Glutamatergic neuron (in vitro differentiated cells): ENCODE data around the gene TANC1. TPM values are rescaled to one million over a fixed set of nuclear protein-coding genes. Genes with fewer than 3 reads are reported as not detected.

ENCODE experiments used
- DNase-seq: peaks from one replicate; pipeline ENCODE4 v3.0.0; 2022
- H3K27ac Mint-ChIP-seq: one replicate; pipeline ENCODE4 v1.8.0; 2020; ENCODE audit warnings: mild to moderate bottlenecking, mixed read lengths, inconsistent platforms; ENCODE audit not compliant: unreplicated experiment
- H3K27me3 Mint-ChIP-seq: one replicate; pipeline ENCODE4 v1.8.0; 2020; ENCODE audit warnings: mild to moderate bottlenecking, moderate library complexity, mixed read lengths, inconsistent platforms; ENCODE audit not compliant: unreplicated experiment
- H3K36me3 Mint-ChIP-seq: one replicate; pipeline ENCODE4 v1.8.0; 2020; ENCODE audit warnings: mild to moderate bottlenecking, mixed read lengths, inconsistent platforms; ENCODE audit not compliant: unreplicated experiment
- H3K4me1 Mint-ChIP-seq: one replicate; pipeline ENCODE4 v1.8.0; 2020; ENCODE audit warnings: mild to moderate bottlenecking, low read depth, mixed read lengths, inconsistent platforms; ENCODE audit not compliant: unreplicated experiment
- H3K4me3 Mint-ChIP-seq: one replicate; pipeline ENCODE4 v1.8.0; 2020; ENCODE audit warnings: mild to moderate bottlenecking, mixed read lengths, inconsistent platforms; ENCODE audit not compliant: unreplicated experiment
- H3K9me3 Mint-ChIP-seq: one replicate; pipeline ENCODE4 v1.8.0; 2020; ENCODE audit warnings: mild to moderate bottlenecking, moderate library complexity, mixed read lengths, inconsistent platforms; ENCODE audit not compliant: unreplicated experiment
- total RNA-seq: library from RNA; stranded (reverse); fragmentation: NEBNext Ultra II Directional; extraction: Animal tissue kit (Norgen Biotek cat#: 25700); gene quantifications from one replicate; pipeline ENCODE4 v1.2.1, GENCODE V29; 2021; ENCODE audit not compliant: unreplicated experiment
- TF ChIP-seq, protein P1 (sequence below): fragments of 200-600 bp; sonication (generic); IDR thresholded peaks from one replicate; pipeline ENCODE4 v1.5.0; 2021; ENCODE audit not compliant: partially characterized antibody, unreplicated experiment

The TANC1 gene
- total RNA-seq, 1 donor from 2014 or later: 14.9 TPM

DNA sequence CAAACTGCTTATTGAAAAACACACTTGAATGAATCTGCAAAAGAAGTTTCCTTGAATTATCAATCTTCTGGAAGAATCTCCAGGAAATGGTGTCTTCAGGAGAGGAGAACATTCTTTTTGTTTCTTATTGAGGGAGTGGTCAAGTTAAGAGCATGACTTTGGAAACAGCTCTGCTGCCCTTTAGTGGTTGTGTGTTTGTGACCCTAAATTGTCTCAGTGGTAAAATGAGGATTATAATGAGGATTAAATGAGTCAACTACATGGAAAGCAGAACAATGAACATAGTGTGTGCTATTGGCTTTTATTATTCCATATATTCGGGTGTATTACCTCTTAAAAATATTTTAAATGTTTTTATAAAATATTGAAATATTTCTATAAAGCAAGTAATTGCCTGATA is 44.8 kb upstream of the TANC1 start:
- H3K27ac Mint-ChIP-seq: no peak overlapping the region
- no peak for DNase-seq

DNA sequence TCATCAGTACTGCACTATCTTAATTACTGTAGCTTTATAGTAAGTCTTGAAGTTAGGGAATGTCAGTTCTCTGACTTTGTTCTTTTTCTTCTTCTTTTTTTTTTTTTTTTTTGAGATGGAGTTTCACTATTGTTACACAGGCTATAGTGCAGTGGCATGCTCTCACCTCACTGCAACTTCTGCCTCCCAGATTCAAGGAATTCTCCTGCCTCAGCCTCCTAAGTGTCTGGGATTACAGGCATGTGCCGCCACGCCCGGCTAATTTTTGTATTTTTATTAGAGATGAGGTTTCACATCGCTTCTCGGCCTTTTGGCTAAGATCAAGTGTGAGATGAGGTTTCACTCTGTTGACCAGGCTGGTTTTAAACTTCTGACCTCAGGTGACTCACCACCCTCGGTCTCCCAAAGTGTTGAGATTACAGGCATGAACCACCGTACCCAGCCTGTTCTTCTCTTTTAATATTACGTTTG is 41.9 kb upstream of the TANC1 start:
- Mint-ChIP-seq H3K36me3 (peaks cover 10% of the 10 kb centered on the region), H3K27ac (no peak overlapping the region), H3K9me3 (peaks cover 5% of the 10 kb centered on the region), H3K4me1 (no peaks in the 10 kb centered on the region), H3K27me3 (peaks cover 2% of the 10 kb centered on the region), H3K4me3 (no peak overlapping the region)
- TF ChIP-seq, protein P1, sequence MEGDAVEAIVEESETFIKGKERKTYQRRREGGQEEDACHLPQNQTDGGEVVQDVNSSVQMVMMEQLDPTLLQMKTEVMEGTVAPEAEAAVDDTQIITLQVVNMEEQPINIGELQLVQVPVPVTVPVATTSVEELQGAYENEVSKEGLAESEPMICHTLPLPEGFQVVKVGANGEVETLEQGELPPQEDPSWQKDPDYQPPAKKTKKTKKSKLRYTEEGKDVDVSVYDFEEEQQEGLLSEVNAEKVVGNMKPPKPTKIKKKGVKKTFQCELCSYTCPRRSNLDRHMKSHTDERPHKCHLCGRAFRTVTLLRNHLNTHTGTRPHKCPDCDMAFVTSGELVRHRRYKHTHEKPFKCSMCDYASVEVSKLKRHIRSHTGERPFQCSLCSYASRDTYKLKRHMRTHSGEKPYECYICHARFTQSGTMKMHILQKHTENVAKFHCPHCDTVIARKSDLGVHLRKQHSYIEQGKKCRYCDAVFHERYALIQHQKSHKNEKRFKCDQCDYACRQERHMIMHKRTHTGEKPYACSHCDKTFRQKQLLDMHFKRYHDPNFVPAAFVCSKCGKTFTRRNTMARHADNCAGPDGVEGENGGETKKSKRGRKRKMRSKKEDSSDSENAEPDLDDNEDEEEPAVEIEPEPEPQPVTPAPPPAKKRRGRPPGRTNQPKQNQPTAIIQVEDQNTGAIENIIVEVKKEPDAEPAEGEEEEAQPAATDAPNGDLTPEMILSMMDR: no peak
- no peak for DNase-seq

More for the DNA sequence above, 44.8 kb upstream of the TANC1 start:
- peaks cover under 1% of the 10 kb centered on the region for H3K36me3 Mint-ChIP-seq
- H3K27me3 Mint-ChIP-seq: peaks cover 2% of the 10 kb centered on the region
- H3K4me1 Mint-ChIP-seq: no peaks in the 10 kb centered on the region
- peaks cover under 1% of the 10 kb centered on the region for H3K9me3 Mint-ChIP-seq
- TF ChIP-seq, protein P1: no peak
- H3K4me3 Mint-ChIP-seq: no peak overlapping the region

DNA sequence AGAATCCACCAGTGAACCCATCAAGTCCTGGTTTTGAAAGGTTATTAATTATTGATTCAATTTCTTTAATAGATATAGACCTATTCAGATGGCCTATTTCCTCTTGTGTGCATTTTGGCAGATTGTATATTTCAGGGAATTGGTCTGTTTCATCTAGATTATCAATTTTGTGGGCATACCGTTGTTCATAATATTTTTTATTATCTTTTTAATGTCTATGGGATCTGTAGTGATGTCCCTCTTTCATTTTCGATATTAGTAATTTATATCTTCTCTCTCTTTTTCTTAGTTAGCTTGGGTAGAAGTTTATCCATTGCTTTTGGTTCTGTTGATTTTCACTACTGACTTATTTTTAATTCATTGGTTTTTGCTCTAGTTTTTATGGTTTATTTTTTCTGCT is 39.9 kb upstream of the TANC1 start:
- DNase-seq: no peak
- Mint-ChIP-seq H3K4me3 (no peak overlapping the region), H3K27me3 (peaks cover 2% of the 10 kb centered on the region), H3K9me3 (peaks cover 5% of the 10 kb centered on the region), H3K27ac (no peak overlapping the region), H3K4me1 (no peaks in the 10 kb centered on the region), H3K36me3 (peaks cover 10% of the 10 kb centered on the region)
- TF ChIP-seq, protein P1: no peak

DNA sequence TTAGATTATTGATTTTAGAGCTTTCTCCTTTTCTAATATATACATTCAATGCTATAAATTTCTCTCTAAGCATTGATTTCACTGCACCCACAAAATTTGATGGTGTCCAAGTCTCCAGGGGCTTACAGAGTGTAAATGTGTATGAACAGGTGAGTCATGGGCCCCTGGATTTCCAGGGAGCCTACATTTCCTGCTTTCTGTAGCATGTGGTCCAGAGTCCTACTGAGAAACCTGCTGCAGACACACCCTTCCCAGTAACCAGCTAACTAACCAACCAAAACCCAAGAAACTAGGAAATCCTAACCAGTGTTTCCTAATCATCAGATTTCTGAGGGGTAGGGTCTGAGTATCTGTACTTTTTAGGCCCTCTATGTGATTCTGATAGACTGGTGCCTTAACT is 39.5 kb upstream of the TANC1 start:
- no peak overlapping the region for H3K27ac Mint-ChIP-seq
- no peaks in the 10 kb centered on the region for H3K4me1 Mint-ChIP-seq
- H3K27me3 Mint-ChIP-seq: peaks cover 2% of the 10 kb centered on the region
- H3K4me3 Mint-ChIP-seq: no peak overlapping the region
- H3K36me3 Mint-ChIP-seq: peaks cover 10% of the 10 kb centered on the region
- no peak for DNase-seq
- TF ChIP-seq, protein P1: no peak
- peaks cover 5% of the 10 kb centered on the region for H3K9me3 Mint-ChIP-seq

DNA sequence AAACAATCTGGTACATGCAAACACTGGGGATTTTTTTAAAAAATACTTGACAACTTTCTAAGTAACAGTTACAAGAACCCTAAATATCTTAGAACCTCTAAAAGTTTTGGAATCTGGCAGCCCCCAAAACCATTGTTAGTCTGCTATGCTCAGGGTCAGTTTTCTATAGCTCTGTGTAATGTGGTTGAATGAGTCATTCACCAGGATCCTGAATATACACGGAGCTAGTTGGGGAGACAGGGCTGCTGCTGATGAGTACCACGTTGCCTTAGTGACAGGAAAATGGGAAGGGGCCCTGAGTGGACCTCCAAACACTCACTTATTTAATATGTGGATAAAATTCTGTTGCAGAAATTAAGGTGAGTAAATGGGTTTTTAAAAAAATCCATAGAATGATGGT is 36.9 kb upstream of the TANC1 start:
- Mint-ChIP-seq H3K9me3 (peaks cover 5% of the 10 kb centered on the region), H3K27me3 (no peaks in the 10 kb centered on the region), H3K36me3 (peaks cover 10% of the 10 kb centered on the region), H3K4me1 (no peaks in the 10 kb centered on the region), H3K27ac (no peak overlapping the region), H3K4me3 (no peak overlapping the region)
- no peak for DNase-seq
- TF ChIP-seq, protein P1: no peak
